GM12875 (cell line): ENCODE data around the gene ZNF407.
A peak's percentile ranks its signal among the peaks of the same experiment; 100 is the strongest.

Experiments
- H3K4me3 ChIP-seq: one replicate; pipeline ENCODE4 v1.5.1; 2011; ENCODE audit warnings: low read depth, low read length, control low read depth
- CTCF ChIP-seq: IDR thresholded peaks from 2 replicates; pipeline ENCODE4 v1.5.1; 2011; ENCODE audit warnings: low read depth, mild to moderate bottlenecking, control low read depth, inconsistent platforms, low read length, moderate library complexity, borderline replicate concordance; ENCODE audit not compliant: insufficient read depth

ZNF407 gene

GRCh38 chr18:74817576-74817975 lies 219.9 kb downstream of the ZNF407 start:
- TF ChIP-seq CTCF = no peak

GRCh38 chr18:74818516-74819175 lies 221.0 kb downstream of the ZNF407 start:
- no peak overlapping the region for H3K4me3 ChIP-seq
- no peak for TF ChIP-seq CTCF

More at GRCh38 chr18:74817576-74817975, 219.9 kb downstream of the ZNF407 start:
- no peak overlapping the region for H3K4me3 ChIP-seq

GRCh38 chr18:74819433-74820059 lies 221.9 kb downstream of the ZNF407 start:
- TF ChIP-seq CTCF = peak; percentile 64
- H3K4me3 ChIP-seq = no peak overlapping the region

- H3K4me3 ChIP-seq = no peak overlapping the region
- TF ChIP-seq CTCF = no peak
Observed at GRCh38 chr18:74820160-74820780, 222.6 kb downstream of the ZNF407 start.

- no peak for TF ChIP-seq CTCF
- H3K4me3 ChIP-seq = no peak overlapping the region
Observed at GRCh38 chr18:74825460-74825859, 227.8 kb downstream of the ZNF407 start.

GRCh38 chr18:74826572-74826971 lies 228.9 kb downstream of the ZNF407 start:
- no peak overlapping the region for H3K4me3 ChIP-seq
- no peak for TF ChIP-seq CTCF
